Mucosa of descending colon (tissue), 3 donors: ENCODE data around the gene SENP6. TPM values are rescaled to one million over a fixed set of nuclear protein-coding genes. Genes with fewer than 3 reads are reported as not detected.

ENCODE experiments used
- ATAC-seq: fragments of 200-7000 bp; cut with Tn5 transposase; one replicate; pipeline ENCODE4 v1.9.1; 2020; ENCODE audit warnings: mild to moderate bottlenecking, moderate library complexity
- DNase-seq, 3 donors: peaks; one replicate each; pipeline ENCODE4 v3.0.0-alpha.2; 2020
- H3K36me3 ChIP-seq: fragments of 200-600 bp; one replicate; pipeline ENCODE4 v1.8.0; 2021; ENCODE audit warnings: low read depth, mild to moderate bottlenecking
- H3K4me1 ChIP-seq: fragments of 200-600 bp; one replicate; pipeline ENCODE4 v1.8.0; 2021; ENCODE audit warnings: low read depth, mild to moderate bottlenecking
- H3K4me3 ChIP-seq: fragments of 200-600 bp; one replicate; pipeline ENCODE4 v1.8.0; 2021; ENCODE audit warnings: mild to moderate bottlenecking
- H3K9me3 ChIP-seq: fragments of 200-600 bp; one replicate; pipeline ENCODE4 v1.8.0; 2021; ENCODE audit warnings: mild to moderate bottlenecking
- intact Hi-C, 2 donors: fragments of 100-400 bp; cut with DNase I in 1 of 2; cut with micrococcal nuclease in 1 of 2; formaldehyde crosslinking; loops; one replicate each; pipeline versions ENCODE4 v1.11.0 to v1.11.1; 2022; cut with DNase I, micrococcal nuclease
- total RNA-seq, 3 donors: library from RNA; stranded (reverse); fragmentation: NEBNext Ultra II Directional in 2 of 3; extraction: Animal tissue kit (Norgen Biotek cat#: 25700) in 2 of 3; gene quantifications; one replicate each; pipeline versions ENCODE4 v1.2.1 to v1.2.4, GENCODE V29; 2021 to 2023
- TF ChIP-seq, protein P1 (sequence below): fragments of 200-600 bp; IDR thresholded peaks from one replicate; pipeline ENCODE4 v1.8.0; 2022; ENCODE audit warnings: antibody characterized with exemption, mild to moderate bottlenecking
- donor health status: DM: no; HTN: no; CAD: no; lungs with moderate emphysema.
- donor health status: DM: no; HTN: no; CAD: no.
- donor health status: DM: no; HTN: yes; CAD: no.

SENP6 gene
- total RNA-seq, 3 donors from 2014 or later: 72.2 to 117 (median 84.4) TPM

DNA sequence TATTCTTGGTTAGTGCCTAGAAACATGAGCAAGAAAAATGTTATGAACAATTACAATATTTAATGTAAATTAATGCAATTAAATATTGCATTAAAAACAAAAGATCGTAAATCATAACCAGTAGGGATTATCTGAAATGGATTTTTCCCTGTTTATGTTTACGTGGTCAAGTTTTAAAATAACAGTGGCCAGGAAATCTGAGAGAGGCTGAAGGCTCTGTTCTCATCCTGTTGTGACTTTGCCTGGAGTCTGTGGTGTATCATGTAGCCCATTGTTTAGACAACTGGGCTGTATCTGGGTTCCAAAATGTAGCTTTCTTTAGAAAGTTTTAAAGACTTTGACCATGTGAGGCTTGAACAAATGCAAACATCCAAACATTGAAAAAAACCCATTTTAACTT lies 149.8 kb downstream of the SENP6 start:
- peaks cover 6% of the 10 kb centered on the region for H3K4me1 ChIP-seq
- DNase-seq (no peak), ATAC-seq (no peak)
- intact Hi-C loops: no loop called here
- H3K9me3 ChIP-seq: no peaks in the 10 kb centered on the region
- TF ChIP-seq, protein P1, sequence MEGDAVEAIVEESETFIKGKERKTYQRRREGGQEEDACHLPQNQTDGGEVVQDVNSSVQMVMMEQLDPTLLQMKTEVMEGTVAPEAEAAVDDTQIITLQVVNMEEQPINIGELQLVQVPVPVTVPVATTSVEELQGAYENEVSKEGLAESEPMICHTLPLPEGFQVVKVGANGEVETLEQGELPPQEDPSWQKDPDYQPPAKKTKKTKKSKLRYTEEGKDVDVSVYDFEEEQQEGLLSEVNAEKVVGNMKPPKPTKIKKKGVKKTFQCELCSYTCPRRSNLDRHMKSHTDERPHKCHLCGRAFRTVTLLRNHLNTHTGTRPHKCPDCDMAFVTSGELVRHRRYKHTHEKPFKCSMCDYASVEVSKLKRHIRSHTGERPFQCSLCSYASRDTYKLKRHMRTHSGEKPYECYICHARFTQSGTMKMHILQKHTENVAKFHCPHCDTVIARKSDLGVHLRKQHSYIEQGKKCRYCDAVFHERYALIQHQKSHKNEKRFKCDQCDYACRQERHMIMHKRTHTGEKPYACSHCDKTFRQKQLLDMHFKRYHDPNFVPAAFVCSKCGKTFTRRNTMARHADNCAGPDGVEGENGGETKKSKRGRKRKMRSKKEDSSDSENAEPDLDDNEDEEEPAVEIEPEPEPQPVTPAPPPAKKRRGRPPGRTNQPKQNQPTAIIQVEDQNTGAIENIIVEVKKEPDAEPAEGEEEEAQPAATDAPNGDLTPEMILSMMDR: no peak
- H3K36me3 ChIP-seq: no peaks in the 10 kb centered on the region
- no peak overlapping the region for H3K4me3 ChIP-seq

DNA sequence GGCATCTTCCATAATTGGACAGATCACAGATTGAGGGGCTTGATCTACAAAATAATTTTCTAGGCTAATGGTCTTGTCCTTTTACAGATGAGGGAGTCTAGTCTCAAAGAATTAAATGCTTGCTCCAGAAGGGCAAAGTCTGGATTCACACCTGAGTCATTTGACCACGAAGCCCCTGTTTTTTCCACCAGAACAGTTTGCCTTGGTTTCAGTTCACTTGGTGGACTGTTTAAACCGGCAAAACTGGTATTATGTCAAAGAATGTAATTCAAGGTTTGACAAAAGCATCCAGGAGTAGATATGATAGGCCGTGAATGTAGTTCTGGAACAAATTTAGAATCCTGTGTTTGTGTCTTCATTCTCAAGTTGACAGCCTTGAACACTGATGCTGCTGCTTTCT lies 150.7 kb downstream of the SENP6 start:
- ATAC-seq (no peak), DNase-seq (no peak)
- Histone ChIP-seq H3K9me3 (no peaks in the 10 kb centered on the region), H3K36me3 (no peaks in the 10 kb centered on the region), H3K4me1 (peaks cover 6% of the 10 kb centered on the region), H3K4me3 (no peak overlapping the region)
- intact Hi-C loops: no loop called here
- TF ChIP-seq, protein P1: no peak

GRCh38 chr6:75755704-75756103 lies 154.0 kb downstream of the SENP6 start:
- no peaks in the 10 kb centered on the region for H3K4me1 ChIP-seq
- no peaks in the 10 kb centered on the region for H3K36me3 ChIP-seq
- no peak overlapping the region for H3K4me3 ChIP-seq
- ATAC-seq (no peak), DNase-seq (no peak)
- TF ChIP-seq, protein P1: no peak
- no peaks in the 10 kb centered on the region for H3K9me3 ChIP-seq
- intact Hi-C loops: no loop called here

- Histone ChIP-seq H3K4me3 (no peak overlapping the region), H3K36me3 (no peaks in the 10 kb centered on the region), H3K4me1 (no peaks in the 10 kb centered on the region), H3K9me3 (no peaks in the 10 kb centered on the region)
- TF ChIP-seq, protein P1: no peak
- intact Hi-C loops: no loop called here
- no peak for DNase-seq
- no peak for ATAC-seq
Measured at GRCh38 chr6:75757295-75757694, 155.6 kb downstream of the SENP6 start.

DNA sequence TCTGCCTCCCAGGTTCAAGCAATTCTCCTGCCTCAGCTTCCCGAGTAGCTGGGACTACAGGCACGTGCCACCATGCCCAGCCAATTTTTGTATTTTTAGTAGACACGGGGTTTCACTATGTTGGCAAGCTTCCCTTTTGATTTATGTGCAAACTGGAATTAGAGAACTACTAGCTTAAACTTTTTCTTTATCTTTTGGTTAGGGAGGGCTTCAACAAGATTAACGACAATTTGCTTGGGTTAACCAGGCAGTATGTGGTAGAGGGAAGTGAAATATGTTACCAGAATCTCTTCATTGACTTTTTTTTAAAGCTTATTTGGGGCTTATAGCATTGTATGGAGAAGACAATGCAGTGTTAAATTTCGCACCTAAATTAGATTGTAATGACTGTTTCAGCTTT lies 156.4 kb downstream of the SENP6 start:
- Histone ChIP-seq H3K4me3 (no peak overlapping the region), H3K36me3 (no peaks in the 10 kb centered on the region), H3K4me1 (no peaks in the 10 kb centered on the region), H3K9me3 (no peaks in the 10 kb centered on the region)
- DNase-seq (no peak), ATAC-seq (no peak)
- intact Hi-C loops: no loop called here
- TF ChIP-seq, protein P1: no peak

DNA sequence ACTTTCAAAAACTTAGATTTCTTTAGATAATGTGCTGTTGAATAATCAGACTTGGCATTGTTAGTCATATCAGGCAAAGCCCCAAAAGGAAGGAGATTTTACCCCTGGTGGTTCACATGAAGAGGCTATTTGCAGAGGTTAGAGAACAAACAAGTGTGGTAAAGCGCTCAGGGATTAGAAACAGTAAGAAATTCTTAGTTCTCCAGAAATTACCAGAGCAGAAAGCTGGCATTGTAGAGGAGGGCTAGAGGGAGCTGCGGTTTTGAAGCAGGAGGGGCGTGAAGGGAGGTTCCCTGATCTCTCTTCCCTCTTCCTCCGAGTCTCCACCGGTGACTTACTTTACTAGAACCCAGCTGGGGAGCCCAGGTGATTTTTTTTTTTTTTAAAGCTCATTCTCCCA lies 157.5 kb downstream of the SENP6 start:
- ATAC-seq (no peak), DNase-seq (no peak)
- TF ChIP-seq, protein P1: no peak
- no peaks in the 10 kb centered on the region for H3K4me1 ChIP-seq
- intact Hi-C loops: no loop called here
- H3K4me3 ChIP-seq: no peak overlapping the region
- no peaks in the 10 kb centered on the region for H3K9me3 ChIP-seq
- H3K36me3 ChIP-seq: no peaks in the 10 kb centered on the region
